Panc1 (cell line): Measurements from ENCODE around the gene XKR8.

Source experiments
- POLR2AphosphoS5 ChIP-seq: IDR thresholded peaks from 2 replicates; pipeline ENCODE4 v1.6.1; 2012; ENCODE audit warnings: mild to moderate bottlenecking, low read depth, low read length, moderate library complexity
- TF ChIP-seq, protein P1 (sequence below): fragments of 450-650 bp; IDR thresholded peaks from 2 replicates; pipeline ENCODE4 v1.5.1; 2017; ENCODE audit warnings: mild to moderate bottlenecking

DNA sequence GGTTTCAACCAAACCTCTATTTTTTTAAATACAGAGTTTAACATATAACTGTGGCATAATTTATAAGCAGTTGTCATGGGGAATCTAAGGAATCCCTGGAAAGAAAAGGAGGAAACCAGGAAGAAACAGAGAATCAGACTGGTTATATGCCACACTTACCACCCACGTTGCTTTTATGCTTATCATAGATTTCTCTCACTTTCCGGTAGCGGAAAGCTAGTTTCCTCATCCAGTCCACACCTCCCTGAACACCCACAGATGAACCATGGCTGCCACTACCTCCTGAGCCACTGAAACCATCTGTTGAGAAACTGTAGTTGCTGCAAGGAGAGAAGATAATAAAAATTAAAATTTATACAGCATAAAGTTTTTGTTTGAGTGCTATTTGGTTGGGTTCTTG lies 33.5 kb downstream of the XKR8 start:
- TF ChIP-seq POLR2AphosphoS5 = no peak
- TF ChIP-seq, protein P1, sequence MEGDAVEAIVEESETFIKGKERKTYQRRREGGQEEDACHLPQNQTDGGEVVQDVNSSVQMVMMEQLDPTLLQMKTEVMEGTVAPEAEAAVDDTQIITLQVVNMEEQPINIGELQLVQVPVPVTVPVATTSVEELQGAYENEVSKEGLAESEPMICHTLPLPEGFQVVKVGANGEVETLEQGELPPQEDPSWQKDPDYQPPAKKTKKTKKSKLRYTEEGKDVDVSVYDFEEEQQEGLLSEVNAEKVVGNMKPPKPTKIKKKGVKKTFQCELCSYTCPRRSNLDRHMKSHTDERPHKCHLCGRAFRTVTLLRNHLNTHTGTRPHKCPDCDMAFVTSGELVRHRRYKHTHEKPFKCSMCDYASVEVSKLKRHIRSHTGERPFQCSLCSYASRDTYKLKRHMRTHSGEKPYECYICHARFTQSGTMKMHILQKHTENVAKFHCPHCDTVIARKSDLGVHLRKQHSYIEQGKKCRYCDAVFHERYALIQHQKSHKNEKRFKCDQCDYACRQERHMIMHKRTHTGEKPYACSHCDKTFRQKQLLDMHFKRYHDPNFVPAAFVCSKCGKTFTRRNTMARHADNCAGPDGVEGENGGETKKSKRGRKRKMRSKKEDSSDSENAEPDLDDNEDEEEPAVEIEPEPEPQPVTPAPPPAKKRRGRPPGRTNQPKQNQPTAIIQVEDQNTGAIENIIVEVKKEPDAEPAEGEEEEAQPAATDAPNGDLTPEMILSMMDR = no peak
